HK-2 (cell line): ENCODE results near the gene ARHGAP19.

Source experiments
- DNase-seq: peaks from one replicate; pipeline ENCODE4 v3.0.0-alpha.2; 2018; ENCODE audit not compliant: unreplicated experiment

Gene ARHGAP19

GRCh38 chr10:97196223-97197029 is 96.0 kb downstream of the ARHGAP19 start:
- peak; percentile 63 for DNase-seq

- peak; percentile 12 for DNase-seq
These were observed 96.7 kb downstream of the ARHGAP19 start for GRCh38 chr10:97195706-97196222.

GRCh38 chr10:97192952-97193435 is 99.4 kb downstream of the ARHGAP19 start:
- DNase-seq, result no peak

- no peak for DNase-seq
These were observed 102.0 kb downstream of the ARHGAP19 start for GRCh38 chr10:97190450-97190849.

- DNase-seq, result no peak
These were observed 104.2 kb downstream of the ARHGAP19 start for GRCh38 chr10:97188261-97188711.

- DNase-seq, result no peak
These were observed 105.5 kb downstream of the ARHGAP19 start for GRCh38 chr10:97186911-97187310.

GRCh38 chr10:97185326-97186058 is 106.9 kb downstream of the ARHGAP19 start, which contains the start of gene SLIT1:
SLIT1 (minus strand) TSS chr10:97185959; CDS start chr10:97185674, 285 bp downstream.
- DNase-seq, result no peak

- DNase-seq, result no peak
These were observed 107.5 kb downstream of the ARHGAP19 start for GRCh38 chr10:97184971-97185325.

GRCh38 chr10:97183314-97183713 is 109.1 kb downstream of the ARHGAP19 start:
- no peak for DNase-seq

GRCh38 chr10:97182288-97182990 is 110.0 kb downstream of the ARHGAP19 start:
- DNase-seq, result no peak

- no peak for DNase-seq
These were observed 111.5 kb downstream of the ARHGAP19 start for GRCh38 chr10:97180986-97181385.

GRCh38 chr10:97180363-97180755 is 112.1 kb downstream of the ARHGAP19 start:
- DNase-seq, result no peak

- no peak for DNase-seq
These were observed 112.6 kb downstream of the ARHGAP19 start for GRCh38 chr10:97179731-97180362.

- DNase-seq, result no peak
These were observed 113.1 kb downstream of the ARHGAP19 start for GRCh38 chr10:97179311-97179710.

- DNase-seq, result no peak
These were observed 114.4 kb downstream of the ARHGAP19 start for GRCh38 chr10:97178074-97178473.

GRCh38 chr10:97176226-97176625 is 116.2 kb downstream of the ARHGAP19 start:
- DNase-seq, result no peak

- no peak for DNase-seq
These were observed 116.9 kb downstream of the ARHGAP19 start for GRCh38 chr10:97175586-97175985.

GRCh38 chr10:97174941-97175340 is 117.5 kb downstream of the ARHGAP19 start:
- DNase-seq, result no peak

GRCh38 chr10:97174276-97174775 is 118.1 kb downstream of the ARHGAP19 start:
- no peak for DNase-seq

GRCh38 chr10:97173036-97173435 is 119.4 kb downstream of the ARHGAP19 start:
- no peak for DNase-seq
